ENCODE data around the gene NOX4. TPM values are rescaled to one million over a fixed set of nuclear protein-coding genes. Genes with fewer than 3 reads are reported as not detected.

NOX4 gene
- total and polyA plus RNA-seq, 10 of the 15 experiments (the other 5 are each of a cell fraction or from before 2014, with no cell fraction given): not detected

DNA sequence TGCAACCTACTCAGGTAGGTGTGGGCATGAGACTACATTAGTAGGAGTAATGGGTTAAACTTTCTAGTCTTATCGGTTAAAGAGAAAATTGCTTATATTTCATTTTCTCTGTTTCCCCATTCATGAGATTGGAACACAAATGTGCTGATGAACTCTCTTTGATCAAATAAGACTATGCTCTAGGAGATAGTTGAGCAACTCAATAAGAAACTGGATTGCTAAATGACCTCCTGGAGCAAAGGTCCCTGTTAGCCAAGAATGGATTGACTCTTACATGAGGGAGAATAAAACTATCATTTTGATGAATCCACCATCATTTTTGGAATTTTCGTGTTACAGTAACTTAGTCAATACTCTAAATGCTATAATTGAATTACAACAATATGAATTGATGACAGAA, 11.1 kb upstream of the NOX4 start (continued):
- TF ChIP-seq, protein P1, sequence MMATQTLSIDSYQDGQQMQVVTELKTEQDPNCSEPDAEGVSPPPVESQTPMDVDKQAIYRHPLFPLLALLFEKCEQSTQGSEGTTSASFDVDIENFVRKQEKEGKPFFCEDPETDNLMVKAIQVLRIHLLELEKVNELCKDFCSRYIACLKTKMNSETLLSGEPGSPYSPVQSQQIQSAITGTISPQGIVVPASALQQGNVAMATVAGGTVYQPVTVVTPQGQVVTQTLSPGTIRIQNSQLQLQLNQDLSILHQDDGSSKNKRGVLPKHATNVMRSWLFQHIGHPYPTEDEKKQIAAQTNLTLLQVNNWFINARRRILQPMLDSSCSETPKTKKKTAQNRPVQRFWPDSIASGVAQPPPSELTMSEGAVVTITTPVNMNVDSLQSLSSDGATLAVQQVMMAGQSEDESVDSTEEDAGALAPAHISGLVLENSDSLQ (IDR thresholded peaks at IDR 0.05): no peak
- TF ChIP-seq NFYA (IDR thresholded peaks at IDR 0.05; ENCODE audit: borderline replicate concordance, low read depth, low read length) (no peak), RAD51 (IDR thresholded peaks at IDR 0.05) (no peak), ESRRA (IDR thresholded peaks at IDR 0.05; ENCODE audit: low read length) (no peak), CHD2 (IDR thresholded peaks at IDR 0.05; ENCODE audit: borderline replicate concordance, low read depth, low read length) (no peak)

DNA sequence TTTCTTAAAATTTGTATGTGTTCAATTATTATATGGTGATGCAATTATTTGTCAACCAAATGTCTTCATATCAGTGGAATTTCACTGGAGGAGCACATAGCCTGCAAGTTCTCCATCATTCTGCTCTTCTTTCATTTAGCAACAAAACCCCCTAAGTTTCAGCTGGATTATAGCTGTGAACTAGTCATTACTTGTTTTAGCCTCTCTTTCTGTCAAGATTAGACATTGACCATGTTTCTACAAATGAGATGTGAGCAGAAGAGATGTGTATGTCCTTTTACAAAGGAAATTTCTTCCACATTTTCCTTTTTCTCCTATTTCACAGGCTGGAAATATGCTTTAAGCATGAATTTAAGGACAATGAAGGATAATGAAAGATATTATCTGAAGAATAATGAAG, 9.2 kb upstream of the NOX4 start:
- no peaks in the 10 kb centered on the region for H3K9me3 ChIP-seq (replicated peaks; ENCODE audit: control insufficient read depth, insufficient read depth, low read length)
- ChIA-PET SMC1A (ENCODE audit: uncharacterized antibody, unreplicated experiment) (no interaction called here), RAD21 (ENCODE audit: unreplicated experiment) (no interaction called here), CTCF (interaction anchor here (1.1 kb wide), 1 partner anchor 10 kb away, joined by 3 read pairs; the partner anchor contains the start of gene NOX4), POLR2A (no interaction called here)
- no peak for FAIRE-seq
- no peak overlapping the region for H3K9ac ChIP-seq (ENCODE audit: control insufficient read depth, insufficient read depth, low read length)
- intact Hi-C loops (cut with micrococcal nuclease; ENCODE audit: unreplicated experiment) (no loop called here), in situ Hi-C loops (cut with MboI) (no loop called here)
- no peaks in the 10 kb centered on the region for H3K27me3 ChIP-seq (replicated peaks in 1 of 2; ENCODE audit: control insufficient read depth in 2 of 2, insufficient read depth in 2 of 2, low read length in 1 of 2)
- no peak overlapping the region for H3K27ac ChIP-seq (ENCODE audit: control insufficient read depth, insufficient read depth)
- no peaks in the 10 kb centered on the region for H3K79me2 ChIP-seq (ENCODE audit: control insufficient read depth, insufficient read depth, low read length)
- no peak for ATAC-seq
- no peaks in the 10 kb centered on the region for H3K36me3 ChIP-seq (ENCODE audit: control insufficient read depth in 2 of 2, insufficient read depth in 2 of 2, low read length in 1 of 2)
- H3K4me2 ChIP-seq (ENCODE audit: control insufficient read depth, insufficient read depth): no peak overlapping the region
- H3K4me3 ChIP-seq: no peak overlapping the region
- DNase-seq (ENCODE audit: low read depth, low spot score): no peak
- BruUV-seq (replicated peaks): no TSS peak
- H4K20me1 ChIP-seq (ENCODE audit: control insufficient read depth, insufficient read depth): no peaks in the 10 kb centered on the region
- no peak overlapping the region for H2AFZ ChIP-seq (ENCODE audit: control insufficient read depth, low read depth, low read length)
- H3K4me1 ChIP-seq (ENCODE audit: control insufficient read depth, insufficient read depth, low read length): no peaks in the 10 kb centered on the region
- TF ChIP-seq, protein P2, sequence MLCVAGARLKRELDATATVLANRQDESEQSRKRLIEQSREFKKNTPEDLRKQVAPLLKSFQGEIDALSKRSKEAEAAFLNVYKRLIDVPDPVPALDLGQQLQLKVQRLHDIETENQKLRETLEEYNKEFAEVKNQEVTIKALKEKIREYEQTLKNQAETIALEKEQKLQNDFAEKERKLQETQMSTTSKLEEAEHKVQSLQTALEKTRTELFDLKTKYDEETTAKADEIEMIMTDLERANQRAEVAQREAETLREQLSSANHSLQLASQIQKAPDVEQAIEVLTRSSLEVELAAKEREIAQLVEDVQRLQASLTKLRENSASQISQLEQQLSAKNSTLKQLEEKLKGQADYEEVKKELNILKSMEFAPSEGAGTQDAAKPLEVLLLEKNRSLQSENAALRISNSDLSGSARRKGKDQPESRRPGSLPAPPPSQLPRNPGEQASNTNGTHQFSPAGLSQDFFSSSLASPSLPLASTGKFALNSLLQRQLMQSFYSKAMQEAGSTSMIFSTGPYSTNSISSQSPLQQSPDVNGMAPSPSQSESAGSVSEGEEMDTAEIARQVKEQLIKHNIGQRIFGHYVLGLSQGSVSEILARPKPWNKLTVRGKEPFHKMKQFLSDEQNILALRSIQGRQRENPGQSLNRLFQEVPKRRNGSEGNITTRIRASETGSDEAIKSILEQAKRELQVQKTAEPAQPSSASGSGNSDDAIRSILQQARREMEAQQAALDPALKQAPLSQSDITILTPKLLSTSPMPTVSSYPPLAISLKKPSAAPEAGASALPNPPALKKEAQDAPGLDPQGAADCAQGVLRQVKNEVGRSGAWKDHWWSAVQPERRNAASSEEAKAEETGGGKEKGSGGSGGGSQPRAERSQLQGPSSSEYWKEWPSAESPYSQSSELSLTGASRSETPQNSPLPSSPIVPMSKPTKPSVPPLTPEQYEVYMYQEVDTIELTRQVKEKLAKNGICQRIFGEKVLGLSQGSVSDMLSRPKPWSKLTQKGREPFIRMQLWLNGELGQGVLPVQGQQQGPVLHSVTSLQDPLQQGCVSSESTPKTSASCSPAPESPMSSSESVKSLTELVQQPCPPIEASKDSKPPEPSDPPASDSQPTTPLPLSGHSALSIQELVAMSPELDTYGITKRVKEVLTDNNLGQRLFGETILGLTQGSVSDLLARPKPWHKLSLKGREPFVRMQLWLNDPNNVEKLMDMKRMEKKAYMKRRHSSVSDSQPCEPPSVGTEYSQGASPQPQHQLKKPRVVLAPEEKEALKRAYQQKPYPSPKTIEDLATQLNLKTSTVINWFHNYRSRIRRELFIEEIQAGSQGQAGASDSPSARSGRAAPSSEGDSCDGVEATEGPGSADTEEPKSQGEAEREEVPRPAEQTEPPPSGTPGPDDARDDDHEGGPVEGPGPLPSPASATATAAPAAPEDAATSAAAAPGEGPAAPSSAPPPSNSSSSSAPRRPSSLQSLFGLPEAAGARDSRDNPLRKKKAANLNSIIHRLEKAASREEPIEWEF (IDR thresholded peaks at IDR 0.05; ENCODE audit: insufficient replicate concordance, low read depth, low read length): no peak
- TF ChIP-seq RBBP5 (conservative IDR thresholded peaks at IDR 0.05) (no peak), MXI1 (IDR thresholded peaks at IDR 0.05; ENCODE audit: low read depth, low read length) (no peak), FOXM1 (IDR thresholded peaks at IDR 0.05; ENCODE audit: low read depth, low read length) (no peak), EGR1 (IDR thresholded peaks at IDR 0.05; ENCODE audit: borderline replicate concordance in 1 of 2, low read depth in 2 of 2, low read length in 2 of 2) (no peak), ZSCAN29 (IDR thresholded peaks at IDR 0.05) (no peak), NFIC (IDR thresholded peaks at IDR 0.05; ENCODE audit: low read depth, low read length) (no peak), DPF2 (IDR thresholded peaks at IDR 0.05) (no peak), MEF2A (IDR thresholded peaks at IDR 0.05; ENCODE audit: insufficient read depth, low read depth, low read length) (no peak), YBX1 (IDR thresholded peaks at IDR 0.05) (no peak)
- TF ChIP-seq, protein P3, sequence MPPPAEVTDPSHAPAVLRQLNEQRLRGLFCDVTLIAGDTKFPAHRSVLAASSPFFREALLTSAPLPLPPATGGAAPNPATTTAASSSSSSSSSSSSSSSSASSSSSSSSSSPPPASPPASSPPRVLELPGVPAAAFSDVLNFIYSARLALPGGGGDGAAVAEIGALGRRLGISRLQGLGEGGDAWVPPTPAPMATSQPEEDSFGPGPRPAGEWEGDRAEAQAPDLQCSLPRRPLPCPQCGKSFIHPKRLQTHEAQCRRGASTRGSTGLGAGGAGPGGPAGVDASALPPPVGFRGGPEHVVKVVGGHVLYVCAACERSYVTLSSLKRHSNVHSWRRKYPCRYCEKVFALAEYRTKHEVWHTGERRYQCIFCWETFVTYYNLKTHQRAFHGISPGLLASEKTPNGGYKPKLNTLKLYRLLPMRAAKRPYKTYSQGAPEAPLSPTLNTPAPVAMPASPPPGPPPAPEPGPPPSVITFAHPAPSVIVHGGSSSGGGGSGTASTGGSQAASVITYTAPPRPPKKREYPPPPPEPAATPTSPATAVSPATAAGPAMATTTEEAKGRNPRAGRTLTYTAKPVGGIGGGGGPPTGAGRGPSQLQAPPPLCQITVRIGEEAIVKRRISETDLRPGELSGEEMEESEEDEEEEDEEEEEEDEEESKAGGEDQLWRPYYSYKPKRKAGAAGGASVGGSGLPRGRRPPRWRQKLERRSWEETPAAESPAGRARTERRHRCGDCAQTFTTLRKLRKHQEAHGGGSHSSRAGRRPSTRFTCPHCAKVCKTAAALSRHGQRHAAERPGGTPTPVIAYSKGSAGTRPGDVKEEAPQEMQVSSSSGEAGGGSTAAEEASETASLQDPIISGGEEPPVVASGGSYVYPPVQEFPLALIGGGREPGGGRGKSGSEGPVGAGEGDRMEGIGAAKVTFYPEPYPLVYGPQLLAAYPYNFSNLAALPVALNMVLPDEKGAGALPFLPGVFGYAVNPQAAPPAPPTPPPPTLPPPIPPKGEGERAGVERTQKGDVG (CRISPR knock-in tag; IDR thresholded peaks at IDR 0.05): no peak

Data from GM12878 (cell line).